K562 (cell line): ENCODE results near the gene CD38. TPM values are rescaled to one million over a fixed set of nuclear protein-coding genes. Genes with fewer than 3 reads are reported as not detected.
A peak's percentile ranks its signal among the peaks of the same experiment; 100 is the strongest.

Source experiments
- ATAC-seq: fragments of 200-7000 bp; cut with Tn5 transposase; 3 replicates; pipeline ENCODE4 v1.9.1; 2020; ENCODE audit warnings: moderate library complexity
- BruUV-seq: library from RNA; stranded (reverse); fragments of 400-500 nt; replicated peaks from 2 replicates; lab custom pipeline; 2021; lab: Mats Ljungman, UMichigan
- CTCF ChIA-PET: fragments of 300-600 bp; formaldehyde crosslinking; extraction: SDS; loops from one replicate; lab custom pipeline; 2021; ENCODE audit warnings: low intra/inter-chr PET ratio; lab: Yijun Ruan, JAX
- POLR2A ChIA-PET: fragments of 300-600, 350-650 bp; sonication (Branson Sonifier 250); formaldehyde crosslinking; extraction: SDS; loops from one replicate; lab custom pipeline; 2021; ENCODE audit warnings: antibody characterized with exemption, inconsistent platforms; lab: Yijun Ruan, JAX
- DNase-seq, 4 experiments: peaks; one replicate each; pipeline versions ENCODE4 v3.0.0 to v3.0.0-alpha.2; 2011 to 2018; ENCODE audit warnings: low spot score in 3 of 4, mixed read lengths in 3 of 4; ENCODE audit errors: extremely low read depth in 1 of 4
- FAIRE-seq: peaks from 2 replicates; lab custom pipeline; 2011; peaks lifted over from hg19 to GRCh38; lab: Jason Lieb, UNC
- H2AFZ ChIP-seq: 2 replicates; pipeline ENCODE4 v1.6.0; 2011; ENCODE audit warnings: low read depth, low read length, control low read depth, inconsistent platforms
- H3K27ac ChIP-seq: fragments of 200-600 bp; 3 replicates; pipeline ENCODE4 v1.8.0; 2011; ENCODE audit warnings: low read depth, mild to moderate bottlenecking, control low read depth, inconsistent platforms, low read length, moderate library complexity, mixed read lengths; ENCODE audit errors: extremely low read depth
- H3K27me3 ChIP-seq, 2 experiments: fragments of 300-600 bp in 1 of 2; 2 replicates in 1 of 2; 3 replicates in 1 of 2; pipeline versions ENCODE4 v1.6.0 to v1.8.0; 2011; ENCODE audit warnings: inconsistent platforms in 2 of 2, low read length in 2 of 2, mild to moderate bottlenecking in 1 of 2, mixed read lengths in 1 of 2, moderate library complexity in 1 of 2; ENCODE audit not compliant: control insufficient read depth in 2 of 2, insufficient read depth in 2 of 2
- H3K36me3 ChIP-seq: fragments of 300-600 bp; 3 replicates; pipeline ENCODE4 v1.8.0; 2011; ENCODE audit warnings: mild to moderate bottlenecking, low read length, inconsistent platforms; ENCODE audit not compliant: control insufficient read depth, insufficient read depth
- H3K4me1 ChIP-seq, 2 experiments: fragments of 200-600 bp in 1 of 2; replicated peaks in 1 of 2; 2 replicates in 1 of 2; 3 replicates in 1 of 2; pipeline versions ENCODE4 v1.5.1 to v1.8.0; 2011; ENCODE audit warnings: inconsistent platforms in 2 of 2, low read length in 2 of 2, mild to moderate bottlenecking in 1 of 2, mixed read lengths in 1 of 2, moderate library complexity in 1 of 2; ENCODE audit not compliant: control insufficient read depth in 2 of 2, insufficient read depth in 2 of 2
- H3K4me2 ChIP-seq: 2 replicates; pipeline ENCODE4 v1.6.1; 2011; ENCODE audit warnings: low read length, control low read depth, inconsistent platforms, mixed read lengths; ENCODE audit not compliant: insufficient read depth
- H3K4me3 ChIP-seq: fragments of 200-600 bp; sonication (generic), shearing (Covaris generic); 2 replicates; pipeline ENCODE4 v1.5.1; 2016; ENCODE audit warnings: control low read depth, inconsistent platforms
- H3K79me2 ChIP-seq: fragments of 200-600 bp; 3 replicates; pipeline ENCODE4 v1.8.0; 2011; ENCODE audit warnings: low read length, inconsistent platforms; ENCODE audit not compliant: control insufficient read depth, insufficient read depth
- H3K9ac ChIP-seq, 2 experiments: 2 replicates each; pipeline versions ENCODE4 v1.6.0 to v1.6.1; 2011; ENCODE audit warnings: low read depth in 2 of 2, low read length in 2 of 2, control low read depth in 1 of 2, inconsistent platforms in 1 of 2, mild to moderate bottlenecking in 1 of 2, mixed read lengths in 1 of 2; ENCODE audit not compliant: insufficient read depth in 1 of 2
- H3K9me1 ChIP-seq: one replicate; pipeline ENCODE4 v1.6.0; 2011; ENCODE audit warnings: inconsistent platforms, mild to moderate bottlenecking, low read length, moderate library complexity; ENCODE audit not compliant: control insufficient read depth, insufficient read depth
- H3K9me3 ChIP-seq: replicated peaks from 2 replicates; pipeline ENCODE4 v1.5.1; 2011; ENCODE audit warnings: low read depth, low read length, inconsistent platforms; ENCODE audit not compliant: control insufficient read depth, insufficient read depth
- H4K20me1 ChIP-seq: replicated peaks from 2 replicates; pipeline ENCODE4 v1.6.1; 2011; ENCODE audit warnings: low read length, inconsistent platforms, mixed read lengths; ENCODE audit not compliant: control insufficient read depth, insufficient read depth
- SNAPC5 ChIP-seq: fragments of 250-450 bp; sonication (Bioruptor Pico); IDR thresholded peaks from 2 replicates; pipeline ENCODE4 v1.8.0; 2021; ENCODE audit warnings: moderate library complexity, mild to moderate bottlenecking, inconsistent platforms
- TFE3 ChIP-seq: fragments of 450-650 bp; formaldehyde crosslinking; IDR thresholded peaks from 2 replicates; pipeline ENCODE4 v1.4.0; 2020; ENCODE audit warnings: mild to moderate bottlenecking, mixed read lengths
- WGBS: fragments of 100-300 bp; shearing (Covaris generic); methylation state at CpG from one replicate; pipeline ENCODE4 v1.1.6; 2016; ENCODE audit warnings: low coverage, mixed read lengths; ENCODE audit not compliant: insufficient coverage; ENCODE audit errors: missing lambda C conversion rate; 5-methylcytosine and 5-hydroxymethylcytosine counted together
- in situ Hi-C: fragments of 300-500 bp; cut with MboI; formaldehyde crosslinking; loops from 4 replicates; pipeline ENCODE4 v1.15.0; 2018; ENCODE audit warnings: inconsistent platforms, mixed read lengths
- intact Hi-C: fragments of 100-400 bp; cut with micrococcal nuclease; formaldehyde crosslinking; loops from 2 replicates; pipeline ENCODE4 v1.14.2; 2022
- polyA plus RNA-seq, 8 experiments: library from polyadenylated mRNA; depleted of rRNA in 4 of 8; stranded (reverse) in 5 of 8; unstranded in 3 of 8; fragments of >200 nt; fragmentation: Nextera tagmentation in 2 of 8; fragmentation: Illumina TruSeq in 1 of 8; extraction: Ambion mirVana in 2 of 8; extraction: Trizol in 1 of 8; gene quantifications; 2 replicates each; pipeline versions ENCODE4 v1.2.1 to v1.2.3, GENCODE V29; 2011 to 2014; ENCODE audit warnings: inconsistent platforms in 1 of 8, missing spikeins in 1 of 8
- total RNA-seq, 7 experiments: library from RNA; depleted of rRNA in 6 of 7; stranded (reverse); fragments of >200 nt in 6 of 7; fragmentation: Illumina TruSeq in 2 of 7; extraction: Trizol in 2 of 7; gene quantifications; 2 replicates each; pipeline versions ENCODE4 v1.2.1 to v1.2.3, GENCODE V29; 2011 to 2021; ENCODE audit warnings: low replicate concordance in 1 of 7

Gene CD38
- total and polyA plus RNA-seq, 9 of the 15 experiments (the other 6 are each of a cell fraction or from before 2014, with no cell fraction given): 0.04 to 0.06 (median 0.04) TPM; not detected in 5

GRCh38 chr4:15853345-15853744, 75.2 kb downstream of the CD38 start:
- intact Hi-C loops (no loop called here), in situ Hi-C loops (no loop called here)
- DNase-seq (no peak), ATAC-seq (no peak), FAIRE-seq (no peak)
- Histone ChIP-seq H3K9me3 (no peaks in the 10 kb centered on the region), H3K79me2 (no peaks in the 10 kb centered on the region), H3K27ac (no peak overlapping the region), H3K4me1 (0 out of 5 replicates have a peak, but pooled peaks cover 0 to 3% of the 10 kb centered on the region in 2 experiments), H3K4me3 (no peak overlapping the region), H3K9me1 (no peaks in the 10 kb centered on the region), H4K20me1 (no peaks in the 10 kb centered on the region), H3K9ac (no peak overlapping the region), H3K4me2 (no peak overlapping the region), H2AFZ (no peak overlapping the region), H3K36me3 (no peaks in the 10 kb centered on the region), H3K27me3 (peaks cover 8% of the 10 kb centered on the region in 2 experiments; a peak in 4 of 5 replicates)
- TF ChIP-seq TFE3 (CRISPR knock-in tag) (peak; percentile 77), SNAPC5 (no peak)
- BruUV-seq: no TSS peak
- CTCF ChIA-PET: no interaction called here
- POLR2A ChIA-PET: no interaction called here
- WGBS: 2% methylated on average over 5 of the region's 5 CpGs
